ENCODE data around the gene NLN. TPM values are rescaled to one million over a fixed set of nuclear protein-coding genes. Genes with fewer than 3 reads are reported as not detected.

NLN gene
- total and polyA plus RNA-seq, 2 of the 4 experiments (the other 2 are of a cell fraction) = 19.1 to 37.1 TPM

DNA sequence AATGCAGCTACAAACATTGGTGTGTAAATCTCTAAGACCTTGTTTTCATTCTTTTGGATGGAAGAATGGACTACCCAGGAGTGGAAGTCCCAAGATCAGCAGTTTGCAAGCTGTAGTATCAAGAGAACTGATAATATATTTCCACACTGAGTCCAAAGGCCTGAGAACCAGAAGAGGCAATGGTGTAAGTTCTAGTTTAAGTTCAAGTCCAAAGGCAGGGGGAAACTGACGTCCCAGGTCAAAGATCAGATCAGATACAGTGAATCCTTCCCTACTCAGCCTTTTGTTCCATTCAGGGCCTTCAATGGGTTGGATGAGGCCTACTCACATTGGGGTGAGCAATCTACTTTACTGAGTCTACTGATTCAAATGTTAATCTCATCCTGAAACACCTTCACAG lies 124.1 kb downstream of the NLN start:
- no TSS peak for BruUV-seq (replicated peaks)
- H2BK120ac ChIP-seq (ENCODE audit: low read depth, low read length) = no peak overlapping the region
- no peak overlapping the region for H3K4ac ChIP-seq (ENCODE audit: low read depth, low read length)
- H3K9me1 ChIP-seq (ENCODE audit: insufficient read depth, low read length) = no peaks in the 10 kb centered on the region
- in situ Hi-C loops (cut with MboI; ENCODE audit: low sequenced_read_pairs) = no loop called here
- H4K91ac ChIP-seq (ENCODE audit: insufficient read depth, low read depth, low read length) = no peak overlapping the region
- CTCF ChIA-PET = interaction anchor here (0.7 kb wide), 1 partner anchor 13 kb away, joined by 3 read pairs; no protein-coding TSS in a partner anchor
- no peaks in the 10 kb centered on the region for H3K4me1 ChIP-seq (ENCODE audit: control insufficient read depth, insufficient read depth, low read length)
- H2BK15ac ChIP-seq (ENCODE audit: low read depth, low read length) = no peak overlapping the region
- no peak overlapping the region for H3K56ac ChIP-seq (ENCODE audit: extremely low read depth, insufficient read depth, low read length)
- TF ChIP-seq RAD21 (IDR thresholded peaks at IDR 0.05; ENCODE audit: low read length) (no peak), CEBPB (IDR thresholded peaks at IDR 0.05; ENCODE audit: low read depth, low read length) (no peak), RCOR1 (IDR thresholded peaks at IDR 0.05; ENCODE audit: insufficient replicate concordance, low read length) (no peak), BHLHE40 (IDR thresholded peaks at IDR 0.05; ENCODE audit: low read depth, low read length) (no peak), USF2 (IDR thresholded peaks at IDR 0.05; ENCODE audit: low read depth, low read length) (no peak), POLR2A (IDR thresholded peaks at IDR 0.05; ENCODE audit: low read depth, low read length) (no peak), MXI1 (IDR thresholded peaks at IDR 0.05; ENCODE audit: borderline replicate concordance, low read depth, low read length) (no peak), FOS (IDR thresholded peaks at IDR 0.05; ENCODE audit: low read depth, low read length) (no peak), SMC3 (IDR thresholded peaks at IDR 0.05; ENCODE audit: low read depth, low read length) (no peak), CHD1 (IDR thresholded peaks at IDR 0.05; ENCODE audit: low read depth, low read length) (no peak), CTCF (conservative IDR thresholded peaks at IDR 0.05; ENCODE audit: low read depth, low read length) (no peak), MAZ (IDR thresholded peaks at IDR 0.05; ENCODE audit: borderline replicate concordance, low read depth, low read length) (no peak), ELK1 (IDR thresholded peaks at IDR 0.05; ENCODE audit: borderline replicate concordance, low read depth, low read length) (no peak), MAFK (IDR thresholded peaks at IDR 0.05; ENCODE audit: low read depth, low read length) (no peak), RFX5 (IDR thresholded peaks at IDR 0.05; ENCODE audit: low read depth, low read length) (no peak), NFE2L2 (IDR thresholded peaks at IDR 0.05; ENCODE audit: low read depth, low read length) (no peak)
- H2BK5ac ChIP-seq (ENCODE audit: low read depth, low read length, poor library complexity, severe bottlenecking) = no peak overlapping the region
- dilution Hi-C loops (cut with HindIII; ENCODE audit: low sequenced_read_pairs, unreplicated experiment) = no loop called here
- intact Hi-C loops (cut with micrococcal nuclease) = no loop called here
- POLR2A ChIA-PET (ENCODE audit: unreplicated experiment) = no interaction called here
- H3K36me3 ChIP-seq (ENCODE audit: control insufficient read depth, insufficient read depth, low read length) = no peaks in the 10 kb centered on the region
- H2AK9ac ChIP-seq (replicated peaks; ENCODE audit: low read depth, low read length, poor library complexity) = no peak overlapping the region
- no peak overlapping the region for H4K5ac ChIP-seq (ENCODE audit: low read depth, low read length)
- ATAC-seq (ENCODE audit: low read depth) (no peak), DNase-seq (no peak)
- no peak overlapping the region for H3K23ac ChIP-seq (ENCODE audit: low read depth, low read length)
- H3K9me3 ChIP-seq (ENCODE audit: control insufficient read depth, insufficient read depth, low read length) = no peaks in the 10 kb centered on the region
- no peaks in the 10 kb centered on the region for H3K27me3 ChIP-seq (ENCODE audit: control insufficient read depth, insufficient read depth, low read length)
- no peaks in the 10 kb centered on the region for H3K79me1 ChIP-seq (ENCODE audit: low read depth in 1 of 2, low read length in 2 of 2)
- H3K27ac ChIP-seq (ENCODE audit: insufficient read depth, low read length) = no peak overlapping the region
- H2BK20ac ChIP-seq (ENCODE audit: low read depth, low read length) = no peak overlapping the region
- H4K20me1 ChIP-seq (ENCODE audit: insufficient read depth, low read length) = no peaks in the 10 kb centered on the region
- H3K9ac ChIP-seq (ENCODE audit: low read depth, low read length) = no peak overlapping the region
- no peak overlapping the region for H4K8ac ChIP-seq (ENCODE audit: low read depth in 2 of 2, low read length in 2 of 2)
- no CpG with 5 or more reads among the region's 1 CpG for WGBS, 2 experiments (ENCODE audit: extremely low coverage in 2 of 2, insufficient read length in 1 of 2)
- no peak overlapping the region for H2AK5ac ChIP-seq (ENCODE audit: low read depth, low read length)
- H3K14ac ChIP-seq (replicated peaks; ENCODE audit: low read depth, low read length) = no peak overlapping the region
- H3K4me3 ChIP-seq (ENCODE audit: insufficient read depth, low read depth, low read length) = no peak overlapping the region
- no peak overlapping the region; the same call in 1 of the 2 replicates for H3K18ac ChIP-seq (ENCODE audit: low read depth, low read length)
- H2AFZ ChIP-seq (replicated peaks; ENCODE audit: low read length, poor library complexity) = no peak overlapping the region
- no peak overlapping the region for H3K4me2 ChIP-seq (ENCODE audit: low read depth, low read length)
